ENCODE results near the gene BRCA2.

- no peak for TF ChIP-seq CTCF (IDR thresholded peaks at IDR 0.05)
- TF ChIP-seq POLR2A (IDR thresholded peaks at IDR 0.05) = no peak
Observed at GRCh38 chr13:32323912-32324311, 8.6 kb downstream of the BRCA2 start.

Measured in right lobe of liver (tissue), 4 donors.